Vagina (tissue), 2 donors: ENCODE results near the gene EFCAB9.

ENCODE experiments used
- POLR2A ChIP-seq, 2 donors: fragments of 450-650 bp; IDR thresholded peaks; one replicate each; pipeline ENCODE4 v1.6.1; 2017; ENCODE audit warnings: antibody characterized with exemption in 2 of 2, mild to moderate bottlenecking in 2 of 2, moderate library complexity in 2 of 2
- POLR2AphosphoS5 ChIP-seq, 2 donors: sonication (generic); formaldehyde crosslinking; IDR thresholded peaks; one replicate each; pipeline ENCODE4 v1.9.0; 2017; ENCODE audit warnings: antibody characterized with exemption in 2 of 2, mild to moderate bottlenecking in 2 of 2, low read depth in 1 of 2; ENCODE audit not compliant: insufficient read depth in 1 of 2

- TF ChIP-seq POLR2A (IDR thresholded peaks at IDR 0.05) (no peak), POLR2AphosphoS5 (IDR thresholded peaks at IDR 0.05; ENCODE audit: insufficient read depth in 1 of 2, low read depth in 1 of 2) (no peak)
These were observed 19.2 kb downstream of the EFCAB9 start for GRCh38 chr5:172213126-172213525.
